Measurements from ENCODE around the gene PTPRN.

DNA sequence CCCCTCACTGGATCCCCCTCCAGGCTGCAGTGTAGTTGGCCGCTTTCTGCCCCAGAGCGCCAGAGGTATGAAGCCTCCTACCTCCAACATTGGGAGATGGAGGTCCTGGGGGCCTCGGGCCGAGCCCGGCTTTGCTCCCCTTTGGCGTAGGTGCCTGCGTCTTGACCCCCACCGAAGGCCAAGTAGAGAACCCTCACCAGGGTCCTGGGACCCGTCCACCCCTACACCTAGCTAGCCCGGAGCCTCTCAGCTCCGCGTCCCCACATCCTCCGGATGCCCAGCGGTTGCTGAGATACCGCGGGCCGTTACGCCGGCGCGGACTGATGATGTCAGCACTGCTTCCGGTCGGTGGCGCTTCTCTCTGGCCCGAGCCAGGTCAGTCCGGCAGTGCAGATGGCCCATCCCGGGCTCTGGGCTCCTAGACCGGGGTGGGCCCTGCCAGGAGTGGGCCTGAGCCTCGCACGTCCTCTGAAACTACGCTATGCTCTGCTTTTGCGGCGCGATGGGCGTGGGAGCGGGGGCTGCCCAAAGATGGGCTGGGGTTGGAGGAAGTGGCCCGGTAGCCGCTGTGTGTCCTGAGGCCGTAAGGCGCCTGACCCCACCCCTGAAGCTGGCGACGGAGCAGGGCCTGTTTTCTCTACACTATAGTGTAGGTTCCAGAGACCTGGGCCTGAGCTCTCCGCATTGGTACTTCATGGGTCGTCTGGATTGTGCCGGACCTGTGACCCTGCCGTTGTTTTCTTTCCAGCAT lies 63.9 kb downstream of the PTPRN start, which contains the start of the genes GLB1L and STK16:
- TF ChIP-seq, protein P1, sequence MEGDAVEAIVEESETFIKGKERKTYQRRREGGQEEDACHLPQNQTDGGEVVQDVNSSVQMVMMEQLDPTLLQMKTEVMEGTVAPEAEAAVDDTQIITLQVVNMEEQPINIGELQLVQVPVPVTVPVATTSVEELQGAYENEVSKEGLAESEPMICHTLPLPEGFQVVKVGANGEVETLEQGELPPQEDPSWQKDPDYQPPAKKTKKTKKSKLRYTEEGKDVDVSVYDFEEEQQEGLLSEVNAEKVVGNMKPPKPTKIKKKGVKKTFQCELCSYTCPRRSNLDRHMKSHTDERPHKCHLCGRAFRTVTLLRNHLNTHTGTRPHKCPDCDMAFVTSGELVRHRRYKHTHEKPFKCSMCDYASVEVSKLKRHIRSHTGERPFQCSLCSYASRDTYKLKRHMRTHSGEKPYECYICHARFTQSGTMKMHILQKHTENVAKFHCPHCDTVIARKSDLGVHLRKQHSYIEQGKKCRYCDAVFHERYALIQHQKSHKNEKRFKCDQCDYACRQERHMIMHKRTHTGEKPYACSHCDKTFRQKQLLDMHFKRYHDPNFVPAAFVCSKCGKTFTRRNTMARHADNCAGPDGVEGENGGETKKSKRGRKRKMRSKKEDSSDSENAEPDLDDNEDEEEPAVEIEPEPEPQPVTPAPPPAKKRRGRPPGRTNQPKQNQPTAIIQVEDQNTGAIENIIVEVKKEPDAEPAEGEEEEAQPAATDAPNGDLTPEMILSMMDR (IDR thresholded peaks at IDR 0.05; ENCODE audit: insufficient read depth, low read length, poor library complexity, severe bottlenecking) = no peak
- no peak for TF ChIP-seq EZH2phosphoT487 (conservative IDR thresholded peaks at IDR 0.05; ENCODE audit: low read length)
